ENCODE data around the gene ANP32E.
"Not testable (repeated sequence)": the region's sequence is repeated elsewhere in the genome, so short reads cannot be mapped to it uniquely, and the experiment has no call there.

ANP32E gene

GRCh38 chr1:150234566-150235293 is 1.2 kb downstream of the ANP32E start:
- peaks cover 27% of the 10 kb centered on the region for H3K4me1 Mint-ChIP-seq
- H3K36me3 Mint-ChIP-seq, result peaks cover 5% of the 10 kb centered on the region
- no peak overlapping the region for H3K27ac Mint-ChIP-seq
- H3K4me3 Mint-ChIP-seq, result no peak overlapping the region
- ATAC-seq, result peak; percentile 80
- H3K27me3 Mint-ChIP-seq, result no peaks in the 10 kb centered on the region
- no peaks in the 10 kb centered on the region for H3K9me3 Mint-ChIP-seq

GRCh38 chr1:150234309-150234565 is 1.7 kb downstream of the ANP32E start:
- no peaks in the 10 kb centered on the region for H3K9me3 Mint-ChIP-seq
- H3K4me1 Mint-ChIP-seq, result peaks cover 27% of the 10 kb centered on the region
- H3K27ac Mint-ChIP-seq, result no peak overlapping the region
- H3K4me3 Mint-ChIP-seq, result no peak overlapping the region
- ATAC-seq, result no peak
- H3K27me3 Mint-ChIP-seq, result no peaks in the 10 kb centered on the region
- H3K36me3 Mint-ChIP-seq, result peaks cover 9% of the 10 kb centered on the region

GRCh38 chr1:150233359-150234308 is 2.3 kb downstream of the ANP32E start:
- no peak overlapping the region for H3K4me3 Mint-ChIP-seq
- H3K4me1 Mint-ChIP-seq, result peaks cover 27% of the 10 kb centered on the region
- no peak for ATAC-seq
- H3K27ac Mint-ChIP-seq, result no peak overlapping the region
- H3K27me3 Mint-ChIP-seq, result no peaks in the 10 kb centered on the region
- H3K36me3 Mint-ChIP-seq, result peaks cover 15% of the 10 kb centered on the region
- no peaks in the 10 kb centered on the region for H3K9me3 Mint-ChIP-seq

- not testable (repeated sequence) for H3K4me3 Mint-ChIP-seq, H3K27ac Mint-ChIP-seq, ATAC-seq, H3K9me3 Mint-ChIP-seq, H3K27me3 Mint-ChIP-seq
- Mint-ChIP-seq H3K36me3 (peaks cover 21% of the 10 kb centered on the region), H3K4me1 (peaks cover 27% of the 10 kb centered on the region)
Observed at GRCh38 chr1:150232921-150233320, 3.0 kb downstream of the ANP32E start.

- not testable (repeated sequence) for H3K27ac Mint-ChIP-seq, ATAC-seq, H3K4me3 Mint-ChIP-seq, H3K27me3 Mint-ChIP-seq, H3K9me3 Mint-ChIP-seq
- Mint-ChIP-seq H3K36me3 (peaks cover 62% of the 10 kb centered on the region), H3K4me1 (peaks cover 27% of the 10 kb centered on the region)
Observed at GRCh38 chr1:150228246-150228645, 7.7 kb downstream of the ANP32E start.

GRCh38 chr1:150227228-150227627 is 8.7 kb downstream of the ANP32E start:
- Mint-ChIP-seq H3K9me3 (no peaks in the 10 kb centered on the region), H3K27ac (no peak overlapping the region), H3K4me1 (peaks cover 21% of the 10 kb centered on the region), H3K36me3 (peaks cover 67% of the 10 kb centered on the region), H3K27me3 (no peaks in the 10 kb centered on the region), H3K4me3 (no peak overlapping the region)
- ATAC-seq, result no peak

- peak overlapping the region; percentile 50 for H3K27ac Mint-ChIP-seq
- peaks cover 21% of the 10 kb centered on the region for H3K4me1 Mint-ChIP-seq
- H3K27me3 Mint-ChIP-seq, result no peaks in the 10 kb centered on the region
- no peak overlapping the region for H3K4me3 Mint-ChIP-seq
- peaks cover 70% of the 10 kb centered on the region for H3K36me3 Mint-ChIP-seq
- no peaks in the 10 kb centered on the region for H3K9me3 Mint-ChIP-seq
- ATAC-seq, result no peak
Observed at GRCh38 chr1:150226486-150226885, 9.4 kb downstream of the ANP32E start.

GRCh38 chr1:150225546-150225945 is 10.4 kb downstream of the ANP32E start:
- H3K9me3 Mint-ChIP-seq, result no peaks in the 10 kb centered on the region
- H3K36me3 Mint-ChIP-seq, result peaks cover 71% of the 10 kb centered on the region
- H3K27me3 Mint-ChIP-seq, result no peaks in the 10 kb centered on the region
- peak; percentile 48 for ATAC-seq
- H3K4me3 Mint-ChIP-seq, result no peak overlapping the region
- peaks cover 21% of the 10 kb centered on the region for H3K4me1 Mint-ChIP-seq
- H3K27ac Mint-ChIP-seq, result peak overlapping the region; percentile 50

GRCh38 chr1:150224983-150225382 is 10.9 kb downstream of the ANP32E start:
- Mint-ChIP-seq H3K36me3 (peaks cover 71% of the 10 kb centered on the region), H3K4me3 (no peak overlapping the region), H3K4me1 (peaks cover 21% of the 10 kb centered on the region), H3K9me3 (no peaks in the 10 kb centered on the region), H3K27ac (no peak overlapping the region), H3K27me3 (no peaks in the 10 kb centered on the region)
- ATAC-seq, result no peak

GRCh38 chr1:150221552-150221951 is 14.4 kb downstream of the ANP32E start:
- ATAC-seq, result no peak
- no peak overlapping the region for H3K27ac Mint-ChIP-seq
- peaks cover 42% of the 10 kb centered on the region for H3K36me3 Mint-ChIP-seq
- peaks cover 18% of the 10 kb centered on the region for H3K4me1 Mint-ChIP-seq
- no peaks in the 10 kb centered on the region for H3K9me3 Mint-ChIP-seq
- no peaks in the 10 kb centered on the region for H3K27me3 Mint-ChIP-seq
- no peak overlapping the region for H3K4me3 Mint-ChIP-seq

GRCh38 chr1:150215855-150216254 is 20.1 kb downstream of the ANP32E start:
- not testable (repeated sequence) for H3K9me3 Mint-ChIP-seq, H3K4me3 Mint-ChIP-seq, ATAC-seq, H3K27ac Mint-ChIP-seq, H3K36me3 Mint-ChIP-seq, H3K27me3 Mint-ChIP-seq
- peaks cover 11% of the 10 kb centered on the region for H3K4me1 Mint-ChIP-seq

GRCh38 chr1:150214099-150214756 is 21.7 kb downstream of the ANP32E start:
- H3K9me3 Mint-ChIP-seq, H3K36me3 Mint-ChIP-seq, ATAC-seq, H3K27me3 Mint-ChIP-seq: not testable (repeated sequence)
- peak overlapping the region; percentile 92 for H3K27ac Mint-ChIP-seq
- peaks cover 11% of the 10 kb centered on the region for H3K4me1 Mint-ChIP-seq
- H3K4me3 Mint-ChIP-seq, result peak overlapping the region; percentile 83

- peak; percentile 100 for ATAC-seq
- H3K27ac Mint-ChIP-seq, result peak overlapping the region; percentile 92
- peak overlapping the region; percentile 83 for H3K4me3 Mint-ChIP-seq
- no peaks in the 10 kb centered on the region for H3K27me3 Mint-ChIP-seq
- H3K9me3 Mint-ChIP-seq, result no peaks in the 10 kb centered on the region
- peaks cover 11% of the 10 kb centered on the region for H3K4me1 Mint-ChIP-seq
- H3K36me3 Mint-ChIP-seq, result no peaks in the 10 kb centered on the region
Observed at GRCh38 chr1:150213170-150214098, 22.5 kb downstream of the ANP32E start.

- Mint-ChIP-seq H3K27me3 (no peaks in the 10 kb centered on the region), H3K4me3 (no peak overlapping the region), H3K4me1 (peaks cover 11% of the 10 kb centered on the region), H3K36me3 (no peaks in the 10 kb centered on the region), H3K27ac (no peak overlapping the region), H3K9me3 (no peaks in the 10 kb centered on the region)
- no peak for ATAC-seq
Observed at GRCh38 chr1:150212070-150212469, 23.8 kb downstream of the ANP32E start.

- H3K4me3 Mint-ChIP-seq, result no peak overlapping the region
- H3K27me3 Mint-ChIP-seq, result no peaks in the 10 kb centered on the region
- ATAC-seq, result no peak
Observed at GRCh38 chr1:150210706-150211105, 25.2 kb downstream of the ANP32E start.

More at GRCh38 chr1:150210706-150211105, 25.2 kb downstream of the ANP32E start:
- H3K4me1 Mint-ChIP-seq, result peaks cover 11% of the 10 kb centered on the region
- H3K27ac Mint-ChIP-seq, result no peak overlapping the region
- no peaks in the 10 kb centered on the region for H3K9me3 Mint-ChIP-seq
- H3K36me3 Mint-ChIP-seq, result no peaks in the 10 kb centered on the region
